Ammon's horn (tissue), 1 donor: ENCODE results near the gene SENP1.

Experiments used
- DNase-seq: peaks from one replicate; pipeline ENCODE4 v3.0.0-alpha.2; 2016; ENCODE audit warnings: low spot score

SENP1 gene

GRCh38 chr12:48036818-48037217, 69.1 kb downstream of the SENP1 start:
- no peak for DNase-seq

DNA sequence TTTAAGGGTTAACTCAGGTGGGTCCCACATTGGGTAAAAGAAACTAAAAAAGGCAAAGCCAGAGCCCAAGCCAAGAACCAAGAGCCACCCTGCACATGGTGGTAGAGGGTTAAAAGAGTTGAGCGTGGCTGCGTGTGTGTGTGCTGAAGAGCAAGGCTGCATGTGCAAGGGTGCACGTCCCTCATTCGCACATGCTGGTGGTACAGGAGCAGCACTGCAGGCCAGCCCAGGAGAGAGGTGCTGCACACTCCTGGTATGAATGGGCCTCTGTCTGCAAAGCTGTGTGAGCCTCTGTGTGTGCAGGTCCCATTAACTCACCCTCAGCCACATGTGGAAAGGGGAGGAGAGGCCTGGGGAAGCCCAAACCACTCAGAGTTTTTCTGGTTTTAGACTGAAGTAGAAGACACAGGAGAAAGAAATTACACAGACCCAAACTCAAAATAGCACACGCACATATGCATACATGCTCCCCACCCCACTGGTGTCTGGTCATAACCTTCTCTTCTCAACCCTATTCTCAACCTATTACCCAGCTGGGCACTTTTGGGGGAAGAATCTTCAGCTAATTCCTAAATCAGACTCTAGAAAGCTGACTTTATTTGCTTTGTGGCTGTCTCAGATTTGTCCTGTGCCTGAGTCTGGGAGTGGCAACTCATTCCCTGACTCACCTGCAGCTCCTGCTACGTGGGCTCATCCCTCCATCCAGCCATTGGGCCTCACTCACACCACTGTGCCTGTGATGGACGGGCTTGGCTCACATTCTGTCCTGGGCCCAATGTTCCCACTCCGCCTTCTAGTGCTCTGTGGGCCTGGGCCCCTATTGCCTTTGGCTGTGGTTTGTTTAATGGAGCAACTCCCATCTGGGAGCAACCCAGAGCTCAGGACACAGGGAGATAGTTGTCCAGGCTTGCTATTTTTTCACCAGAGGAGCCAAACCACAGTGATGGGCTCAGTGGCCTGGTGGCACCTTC, 70.8 kb downstream of the SENP1 start:
- DNase-seq, result no peak

GRCh38 chr12:48033451-48033850, 72.4 kb downstream of the SENP1 start:
- no peak for DNase-seq

DNA sequence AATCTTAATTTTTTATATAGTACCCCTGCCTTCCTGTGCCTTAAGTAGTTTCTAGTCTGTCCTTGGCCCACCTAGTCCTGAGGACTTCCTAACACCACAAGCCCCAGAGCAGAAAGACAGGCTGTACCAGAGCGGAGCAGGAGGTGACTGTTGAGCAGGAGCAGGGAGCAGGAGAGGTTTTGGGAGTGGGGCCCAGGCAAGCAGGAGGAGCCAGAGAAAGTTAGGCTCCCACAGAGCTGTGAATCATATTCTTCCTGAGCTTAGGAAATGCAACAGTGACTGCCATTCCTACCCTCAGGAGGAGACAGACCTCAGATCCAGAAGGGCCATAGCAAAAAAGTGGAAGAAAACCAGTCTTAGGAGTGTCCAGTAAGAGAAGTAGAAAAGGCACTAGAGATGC, 73.3 kb downstream of the SENP1 start:
- no peak for DNase-seq

DNA sequence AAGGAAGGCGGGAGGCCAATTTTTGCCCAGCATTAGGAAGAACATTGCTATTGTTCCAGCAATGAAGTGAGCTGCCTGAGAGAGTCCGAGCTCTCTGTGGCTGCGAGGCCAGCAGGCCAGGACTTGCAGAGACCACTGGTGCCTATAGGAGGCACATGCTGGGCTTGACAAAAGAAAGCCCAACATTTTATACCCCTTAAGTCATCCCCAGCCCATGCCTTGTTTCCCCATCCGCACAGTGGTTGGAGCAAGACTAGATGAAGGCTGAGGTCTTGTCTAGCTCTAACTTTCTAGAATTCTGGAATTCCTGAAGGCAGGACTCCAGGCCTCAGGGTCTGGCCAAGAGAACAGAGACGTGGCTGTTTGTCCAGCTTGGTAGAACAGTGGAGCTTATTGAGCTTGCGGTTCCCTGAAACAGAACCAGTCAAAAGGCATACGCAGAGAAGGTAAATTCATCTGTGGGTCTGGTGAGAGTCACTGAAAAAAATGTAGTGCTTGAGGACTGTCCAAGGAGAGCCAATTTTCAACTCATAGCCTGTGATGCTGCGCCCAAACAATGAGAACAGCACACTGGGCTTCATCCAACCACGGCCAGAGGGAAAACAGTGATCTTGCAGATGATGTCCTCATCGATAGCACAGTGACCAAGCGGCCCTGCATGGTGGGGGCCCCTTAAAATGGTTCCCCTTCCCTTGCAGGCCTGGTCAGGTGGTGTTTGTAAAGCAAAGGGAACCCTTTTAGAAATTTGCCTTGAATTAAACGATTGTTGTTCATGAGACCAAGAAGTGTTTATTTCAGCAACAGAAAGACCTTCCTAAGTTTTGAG, 74.5 kb downstream of the SENP1 start:
- no peak for DNase-seq

- no peak for DNase-seq
Measured at GRCh38 chr12:48030173-48030650, 75.7 kb downstream of the SENP1 start.

DNA sequence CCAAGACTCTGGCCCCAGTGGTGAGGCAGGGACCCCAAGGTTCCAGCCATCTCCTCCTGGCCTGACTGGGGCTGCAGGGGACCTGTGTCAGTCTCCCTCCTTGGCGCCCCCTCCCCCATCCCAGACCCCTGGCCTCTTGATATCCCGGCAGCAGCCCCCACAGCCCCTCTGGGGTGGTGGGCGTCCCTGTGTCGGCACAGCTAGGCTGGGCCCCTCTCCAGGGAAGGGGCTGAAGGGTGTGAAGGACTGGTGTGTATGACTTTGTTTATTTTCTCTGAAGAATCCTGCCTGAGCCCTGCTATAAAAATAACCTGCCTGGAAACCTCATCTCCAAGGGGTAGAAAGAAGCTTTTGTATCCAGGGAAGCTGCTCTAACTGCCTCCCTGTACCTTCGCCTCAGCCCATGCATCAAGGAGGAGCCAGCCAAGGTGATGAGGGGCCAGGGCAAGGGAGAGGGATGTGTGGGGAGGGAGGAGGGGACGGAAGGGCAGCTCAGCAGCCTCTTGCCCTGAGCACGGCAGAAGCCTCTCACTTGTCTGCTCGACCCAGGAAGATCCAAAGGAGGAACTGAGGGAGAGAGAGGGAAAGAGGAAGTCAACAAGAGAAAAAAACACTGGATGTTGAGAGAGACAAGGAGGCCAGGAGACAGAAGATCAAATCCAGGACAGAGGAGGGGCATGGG, 76.2 kb downstream of the SENP1 start:
- no peak for DNase-seq

- no peak for DNase-seq
Measured at GRCh38 chr12:48028541-48029431, 77.1 kb downstream of the SENP1 start.

DNA sequence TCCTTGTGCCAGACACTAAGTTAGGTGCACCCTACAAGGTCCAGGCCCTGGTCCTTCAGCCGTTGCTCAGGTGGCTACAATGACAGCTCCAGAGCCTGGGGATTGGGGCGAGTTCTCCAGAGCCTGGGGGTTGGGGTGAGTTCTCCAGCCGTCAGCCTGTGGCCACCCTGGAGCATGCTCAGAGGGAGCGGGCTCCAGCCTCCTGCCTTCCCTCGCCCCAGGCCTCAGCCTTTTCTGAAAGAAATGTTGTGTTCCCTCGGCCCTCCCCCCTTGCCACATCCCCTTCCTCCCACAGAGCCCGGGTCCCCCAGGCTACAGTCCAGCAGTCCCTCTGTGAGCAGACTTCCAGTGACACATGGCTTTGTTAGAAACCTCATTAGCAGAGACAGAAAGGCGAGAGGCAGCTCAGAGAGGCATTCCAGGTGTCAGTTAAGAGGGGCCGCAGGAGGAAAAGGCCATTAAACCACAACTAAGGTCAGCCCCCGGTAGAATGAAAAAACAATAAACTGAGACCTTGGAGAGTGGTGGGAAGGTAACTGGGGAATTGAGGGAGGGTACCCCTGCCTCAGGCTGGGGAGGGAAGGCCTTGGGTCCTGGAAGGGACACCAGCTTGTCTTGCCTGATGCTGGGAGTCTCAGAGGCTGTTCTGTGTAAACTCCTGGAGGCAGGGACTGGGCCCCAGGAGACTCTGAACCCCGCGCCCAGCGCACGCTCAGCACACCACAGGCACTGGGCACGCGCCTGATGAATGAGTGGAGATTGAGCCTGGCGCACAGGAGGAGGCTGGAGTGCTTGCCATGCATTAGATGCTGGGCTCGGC, 78.5 kb downstream of the SENP1 start:
- DNase-seq, result no peak

DNA sequence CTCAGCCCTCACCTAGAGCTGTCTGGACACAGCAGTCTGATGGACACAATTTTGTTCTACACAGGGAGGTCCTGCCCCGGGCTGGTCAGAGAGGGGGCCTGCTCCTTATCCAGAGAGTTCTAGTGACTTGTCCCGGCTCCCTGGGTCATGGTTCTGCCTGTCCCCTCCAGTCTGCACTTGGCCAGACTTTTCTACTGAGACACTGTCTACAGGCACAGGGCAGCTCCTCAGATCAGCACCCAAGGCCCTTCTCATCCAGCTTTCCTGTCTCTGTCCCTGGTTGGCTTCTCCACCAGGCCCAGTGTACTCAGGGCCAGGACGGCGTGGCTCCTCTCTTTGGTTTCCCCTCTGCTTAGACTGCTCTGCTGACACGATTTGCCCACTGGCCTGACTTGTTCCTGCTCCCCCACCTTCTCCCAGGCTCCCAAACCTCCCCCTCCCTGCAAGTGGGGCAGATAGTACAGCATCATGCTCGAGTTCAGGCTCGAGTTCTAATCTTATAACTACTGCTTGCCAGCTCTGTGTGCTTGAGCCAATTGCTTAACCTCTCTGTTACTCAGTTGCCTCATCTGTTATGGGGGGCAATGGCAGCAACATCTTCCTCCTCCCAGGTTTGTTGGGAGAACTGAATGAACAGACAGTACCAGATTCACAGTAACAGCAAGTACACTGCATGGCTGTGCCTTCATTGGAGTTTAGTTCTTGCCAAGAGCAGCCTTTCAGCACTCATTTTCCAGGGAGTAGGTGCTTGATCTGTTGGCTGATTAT, 79.6 kb downstream of the SENP1 start:
- no peak for DNase-seq

DNA sequence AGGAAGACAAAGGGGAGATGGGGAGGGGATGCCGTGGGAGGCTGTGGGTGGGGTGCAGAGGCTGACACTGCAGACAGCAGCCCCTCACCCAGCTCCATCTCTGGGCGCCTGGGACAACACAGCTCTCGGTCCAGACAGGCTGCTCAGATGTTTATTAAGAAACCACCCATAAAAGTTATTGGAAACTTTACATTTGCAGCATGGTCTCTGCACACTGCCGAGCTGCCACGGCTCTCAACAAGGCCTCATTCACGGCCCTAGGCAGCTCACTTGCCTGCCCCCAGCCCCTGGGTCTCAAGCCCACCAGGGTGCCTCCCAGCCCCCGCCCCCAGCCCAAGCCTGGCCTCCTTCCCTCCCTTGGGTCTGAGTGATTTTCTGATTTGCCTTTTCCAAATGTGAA, 80.6 kb downstream of the SENP1 start:
- DNase-seq, result no peak

DNA sequence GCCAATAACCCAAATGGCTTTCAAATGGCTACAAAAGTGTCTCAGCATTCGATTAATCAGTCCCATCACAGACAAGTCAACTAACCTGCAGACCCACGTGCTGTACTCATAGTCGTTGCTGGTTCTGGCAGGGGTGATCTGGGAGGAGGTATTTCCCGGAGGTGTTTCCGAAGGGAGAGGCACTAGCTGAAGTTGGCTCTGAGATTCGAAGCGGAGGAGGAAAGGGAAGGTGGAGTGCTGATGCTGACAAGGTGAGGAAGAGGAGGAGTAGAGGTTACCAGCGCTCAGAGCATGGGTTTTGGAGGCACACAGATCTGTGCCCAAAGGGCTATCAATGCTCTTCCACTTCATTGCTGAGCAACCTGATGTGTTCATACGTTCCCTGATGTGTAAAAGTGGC, 81.1 kb downstream of the SENP1 start:
- no peak for DNase-seq

GRCh38 chr12:48023386-48023785, 82.5 kb downstream of the SENP1 start:
- no peak for DNase-seq

DNA sequence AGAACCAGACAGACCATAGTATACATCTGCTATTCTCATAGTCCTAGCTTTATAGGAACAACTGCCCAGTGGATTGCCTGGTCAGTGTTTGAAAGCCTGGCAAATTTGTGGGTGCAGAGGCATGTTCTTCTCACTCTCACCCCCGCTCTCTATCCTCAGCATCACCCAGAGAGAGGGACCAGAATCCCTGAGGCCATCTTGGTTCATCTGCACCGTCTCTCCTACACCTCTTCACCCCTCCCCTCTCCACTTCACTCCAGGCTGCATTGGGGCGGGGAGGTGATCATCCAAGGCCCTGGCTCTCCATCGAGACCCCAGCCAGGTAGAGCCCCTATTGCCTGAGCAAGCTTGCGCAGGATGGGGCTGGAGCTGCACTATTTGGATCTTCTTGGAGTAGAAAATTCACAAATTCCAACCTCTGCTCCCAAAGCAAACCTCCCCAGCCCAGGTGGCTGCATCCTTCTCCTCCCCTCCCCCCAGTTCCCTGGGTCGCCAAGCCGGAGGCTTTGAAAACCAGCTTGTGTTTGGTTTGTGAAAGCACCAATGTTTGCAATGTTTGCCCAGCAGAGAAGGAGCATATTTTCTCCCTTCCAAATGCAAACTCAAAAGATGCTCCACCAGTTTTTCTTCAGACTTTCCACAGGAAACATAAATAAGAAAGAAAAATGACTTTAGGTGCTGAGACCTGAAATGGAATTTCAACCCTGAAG, 83.0 kb downstream of the SENP1 start:
- no peak for DNase-seq

DNA sequence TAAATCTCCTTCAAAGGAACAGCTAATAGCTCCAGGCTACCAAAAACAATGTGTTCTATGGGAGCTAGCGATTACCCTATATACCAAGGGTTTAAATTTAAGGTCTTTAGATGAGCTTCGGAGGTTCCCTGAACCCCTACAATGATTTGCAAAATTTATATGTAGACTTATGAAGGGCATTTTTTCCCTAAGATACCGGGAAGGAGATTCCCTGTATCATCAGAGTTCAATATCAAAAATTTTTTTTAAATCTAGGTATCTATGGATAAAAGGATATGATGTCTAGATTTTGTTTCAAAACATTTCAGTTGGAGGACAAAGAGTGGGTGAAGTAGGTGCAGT, 83.7 kb downstream of the SENP1 start:
- DNase-seq, result no peak

GRCh38 chr12:48021485-48022179, 84.2 kb downstream of the SENP1 start:
- no peak for DNase-seq

- DNase-seq, result no peak
Measured at GRCh38 chr12:48019639-48020265, 86.1 kb downstream of the SENP1 start.

DNA sequence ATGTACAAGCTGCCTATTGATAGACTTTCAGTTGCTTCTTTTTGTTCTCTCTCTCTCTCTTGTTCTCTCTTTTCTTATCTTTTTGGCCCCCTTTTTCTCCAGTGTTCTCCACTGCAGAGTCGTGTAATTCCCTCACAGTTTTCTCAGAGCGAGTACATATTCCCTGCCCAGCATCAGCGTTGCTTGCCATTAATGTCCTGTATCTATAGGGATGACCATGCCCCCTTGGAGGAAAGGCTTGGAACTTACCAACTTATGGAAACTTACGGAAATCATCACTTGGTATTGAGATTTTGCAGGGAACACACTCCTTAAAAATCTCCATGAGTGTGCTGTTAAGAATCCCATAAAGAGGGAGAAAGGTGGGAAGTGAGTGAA, 87.3 kb downstream of the SENP1 start:
- DNase-seq, result no peak
